HepG2 (cell line): ENCODE measurements around the gene SCAF8. TPM values are rescaled to one million over a fixed set of nuclear protein-coding genes. Genes with fewer than 3 reads are reported as not detected.
A peak's percentile ranks its signal among the peaks of the same experiment; 100 is the strongest.

Experiments used
- BORCS8-MEF2B ChIP-seq: sonication (generic); formaldehyde crosslinking; IDR thresholded peaks from 2 replicates; pipeline ENCODE4 v1.8.0; 2022; ENCODE audit warnings: mild to moderate bottlenecking, missing genetic modification reagents
- CAMTA2 ChIP-seq: sonication (generic); formaldehyde crosslinking; IDR thresholded peaks from 2 replicates; pipeline ENCODE4 v1.4.0; 2020; ENCODE audit warnings: mild to moderate bottlenecking, missing genetic modification reagents, borderline replicate concordance
- CREM ChIP-seq, 2 experiments: sonication (generic) in 1 of 2; formaldehyde crosslinking in 1 of 2; IDR thresholded peaks; 2 replicates each; pipeline versions ENCODE4 v1.4.0 to v1.6.1; 2016 to 2020; ENCODE audit warnings: antibody characterized with exemption in 1 of 2, mild to moderate bottlenecking in 1 of 2, missing genetic modification reagents in 1 of 2
- HNRNPLL ChIP-seq: fragments of 200-400 bp; formaldehyde crosslinking; IDR thresholded peaks from 2 replicates; pipeline ENCODE4 v1.6.1; 2017; ENCODE audit warnings: mild to moderate bottlenecking, low read depth, low read length; ENCODE audit not compliant: poor library complexity, severe bottlenecking
- KDM2A ChIP-seq: sonication (generic); formaldehyde crosslinking; IDR thresholded peaks from 2 replicates; pipeline ENCODE4 v1.4.0; 2020; ENCODE audit warnings: low read depth, missing genetic modification reagents, borderline replicate concordance
- NR2F1 ChIP-seq, 2 experiments: fragments of 450-650 bp in 1 of 2; formaldehyde crosslinking in 1 of 2; IDR thresholded peaks; 2 replicates each; pipeline versions ENCODE4 v1.5.0 to v1.6.1; 2016 to 2020; ENCODE audit warnings: mild to moderate bottlenecking in 1 of 2, missing compliant biosample characterization in 1 of 2, missing genetic modification reagents in 1 of 2, moderate library complexity in 1 of 2
- SNAI1 ChIP-seq: sonication (generic); formaldehyde crosslinking; IDR thresholded peaks from 2 replicates; pipeline ENCODE4 v1.5.0; 2020; ENCODE audit warnings: mild to moderate bottlenecking, missing genetic modification reagents, borderline replicate concordance
- ZEB1 ChIP-seq: IDR thresholded peaks from 2 replicates; pipeline ENCODE4 v1.6.1; 2012; ENCODE audit warnings: mild to moderate bottlenecking, low read depth, inconsistent platforms; ENCODE audit not compliant: insufficient replicate concordance
- ZNF460 ChIP-seq: sonication (generic); formaldehyde crosslinking; IDR thresholded peaks from 2 replicates; pipeline ENCODE4 v1.5.1; 2020; ENCODE audit warnings: missing genetic modification reagents, mild to moderate bottlenecking, borderline replicate concordance
- ZNF605 ChIP-seq: sonication (generic); formaldehyde crosslinking; IDR thresholded peaks from 2 replicates; pipeline ENCODE4 v1.8.0; 2022; ENCODE audit warnings: mild to moderate bottlenecking, missing genetic modification reagents
- ZNF720 ChIP-seq: sonication (generic); formaldehyde crosslinking; IDR thresholded peaks from 2 replicates; pipeline ENCODE4 v1.4.0; 2020; ENCODE audit warnings: missing genetic modification reagents
- ZNF878 ChIP-seq: sonication (generic); formaldehyde crosslinking; IDR thresholded peaks from 2 replicates; pipeline ENCODE4 v1.8.1; 2023; ENCODE audit warnings: mild to moderate bottlenecking, missing genetic modification reagents, moderate library complexity
- polyA plus RNA-seq, 8 experiments: library from polyadenylated mRNA; depleted of rRNA in 3 of 8; stranded (reverse) in 7 of 8; unstranded in 1 of 8; fragments of >200 nt; fragmentation: Illumina TruSeq in 4 of 8; extraction: Trizol in 4 of 8; gene quantifications; 2 replicates each; pipeline versions ENCODE4 v1.2.1 to v1.2.3, GENCODE V29; 2011 to 2016; ENCODE audit warnings: low read depth in 4 of 8, missing spikeins in 1 of 8, mixed read lengths in 1 of 8; ENCODE audit not compliant: insufficient read depth in 1 of 8
- total RNA-seq, 5 experiments: library from RNA; depleted of rRNA; stranded (reverse); fragments of >200 nt; fragmentation: Illumina TruSeq; extraction: Trizol; gene quantifications; 2 replicates each; pipeline ENCODE4 v1.2.3, GENCODE V29; 2016; ENCODE audit warnings: low read depth in 1 of 5
- TF ChIP-seq, protein P1 (sequence below): sonication (generic); formaldehyde crosslinking; IDR thresholded peaks from 2 replicates; pipeline ENCODE4 v1.5.0; 2020; ENCODE audit warnings: missing genetic modification reagents
- TF ChIP-seq, protein P2 (sequence below): sonication (generic); formaldehyde crosslinking; IDR thresholded peaks from 2 replicates; pipeline ENCODE4 v1.9.0; 2022; ENCODE audit warnings: low read depth, missing genetic modification reagents
- TF ChIP-seq, protein P3 (sequence below): sonication (generic); formaldehyde crosslinking; conservative IDR thresholded peaks from 2 replicates; pipeline ENCODE4 v1.8.1; 2023; ENCODE audit warnings: missing genetic modification reagents
- TF ChIP-seq, protein P4 (sequence below): sonication (generic); formaldehyde crosslinking; IDR thresholded peaks from 2 replicates; pipeline ENCODE4 v1.5.0; 2020; ENCODE audit warnings: mild to moderate bottlenecking, missing genetic modification reagents, borderline replicate concordance
- TF ChIP-seq, protein P5 (sequence below): sonication (generic); formaldehyde crosslinking; IDR thresholded peaks from 2 replicates; pipeline ENCODE4 v1.5.0; 2020; ENCODE audit warnings: mild to moderate bottlenecking, low read depth, missing genetic modification reagents, borderline replicate concordance

SCAF8 gene
- total and polyA plus RNA-seq, 2 of the 13 experiments (the other 11 are each of a cell fraction or from before 2014, with no cell fraction given), result 15.3 to 40.8 TPM

DNA sequence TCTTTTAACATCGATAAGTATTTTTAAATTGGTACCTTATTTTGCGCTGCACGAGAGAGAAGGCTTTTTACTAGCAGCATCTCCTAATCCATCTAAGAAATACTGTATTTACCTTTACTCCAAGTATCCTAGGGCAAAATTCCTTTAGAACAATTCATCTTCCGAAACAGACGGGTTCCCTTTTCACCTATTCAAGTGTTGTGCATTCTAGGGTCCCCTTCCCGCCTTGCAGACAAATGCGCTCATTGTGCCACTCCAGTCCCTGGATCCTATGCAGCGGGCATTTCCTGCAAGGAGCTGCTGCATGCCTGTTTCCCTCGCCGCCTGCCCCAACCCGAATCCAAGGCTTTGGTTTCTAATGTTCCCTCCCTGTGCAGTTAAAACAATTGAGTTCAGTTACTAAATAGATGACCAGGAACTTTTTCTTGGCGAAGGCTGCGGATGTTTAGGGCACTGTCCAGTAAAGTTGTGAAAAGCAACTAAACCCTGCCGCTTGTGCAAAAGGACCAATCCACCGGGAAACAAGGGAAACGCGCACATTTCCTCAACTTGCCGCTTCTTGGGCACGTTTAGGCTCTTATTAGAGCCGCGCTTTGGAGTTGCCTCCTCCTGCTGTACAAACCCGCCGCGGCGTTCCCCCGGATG, 556 bp upstream of the SCAF8 start (continued):
- 0 out of 2 replicates have a peak, but pooled peaks have one; percentile 28 for TF ChIP-seq BORCS8-MEF2B (CRISPR knock-in tag)
- peak; percentile 72 for TF ChIP-seq ZEB1
- TF ChIP-seq ZNF878, result peak; percentile 39; the same call in 1 of the 2 replicates
- 0 out of 2 replicates have a peak, but pooled peaks have one; percentile 70 for TF ChIP-seq SNAI1
- no peak for TF ChIP-seq ZNF720
- 0 out of 2 replicates have a peak, but pooled peaks have one; percentile 31 for TF ChIP-seq ZNF460 (CRISPR knock-in tag)
- TF ChIP-seq, protein P1, sequence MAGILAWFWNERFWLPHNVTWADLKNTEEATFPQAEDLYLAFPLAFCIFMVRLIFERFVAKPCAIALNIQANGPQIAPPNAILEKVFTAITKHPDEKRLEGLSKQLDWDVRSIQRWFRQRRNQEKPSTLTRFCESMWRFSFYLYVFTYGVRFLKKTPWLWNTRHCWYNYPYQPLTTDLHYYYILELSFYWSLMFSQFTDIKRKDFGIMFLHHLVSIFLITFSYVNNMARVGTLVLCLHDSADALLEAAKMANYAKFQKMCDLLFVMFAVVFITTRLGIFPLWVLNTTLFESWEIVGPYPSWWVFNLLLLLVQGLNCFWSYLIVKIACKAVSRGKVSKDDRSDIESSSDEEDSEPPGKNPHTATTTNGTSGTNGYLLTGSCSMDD (CRISPR knock-in tag), result no peak
- TF ChIP-seq, protein P2, sequence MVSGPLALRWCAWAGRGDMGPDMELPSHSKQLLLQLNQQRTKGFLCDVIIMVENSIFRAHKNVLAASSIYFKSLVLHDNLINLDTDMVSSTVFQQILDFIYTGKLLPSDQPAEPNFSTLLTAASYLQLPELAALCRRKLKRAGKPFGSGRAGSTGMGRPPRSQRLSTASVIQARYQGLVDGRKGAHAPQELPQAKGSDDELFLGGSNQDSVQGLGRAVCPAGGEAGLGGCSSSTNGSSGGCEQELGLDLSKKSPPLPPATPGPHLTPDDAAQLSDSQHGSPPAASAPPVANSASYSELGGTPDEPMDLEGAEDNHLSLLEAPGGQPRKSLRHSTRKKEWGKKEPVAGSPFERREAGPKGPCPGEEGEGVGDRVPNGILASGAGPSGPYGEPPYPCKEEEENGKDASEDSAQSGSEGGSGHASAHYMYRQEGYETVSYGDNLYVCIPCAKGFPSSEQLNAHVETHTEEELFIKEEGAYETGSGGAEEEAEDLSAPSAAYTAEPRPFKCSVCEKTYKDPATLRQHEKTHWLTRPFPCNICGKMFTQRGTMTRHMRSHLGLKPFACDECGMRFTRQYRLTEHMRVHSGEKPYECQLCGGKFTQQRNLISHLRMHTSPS, result peak; percentile 23; the same call in 1 of the 2 replicates
- TF ChIP-seq CREM (IDR thresholded peaks at IDR 0.05), result no peak
- TF ChIP-seq CREM (CRISPR knock-in tag; IDR thresholded peaks at IDR 0.05), result no peak
- peak; percentile 92 for TF ChIP-seq KDM2A (CRISPR knock-in tag)
- TF ChIP-seq HNRNPLL, result peak; percentile 39
- TF ChIP-seq ZNF605 (CRISPR knock-in tag), result peak; percentile 87
- no peak; the same call in 1 of the 2 replicates for TF ChIP-seq CAMTA2 (CRISPR knock-in tag)
- TF ChIP-seq, protein P3, sequence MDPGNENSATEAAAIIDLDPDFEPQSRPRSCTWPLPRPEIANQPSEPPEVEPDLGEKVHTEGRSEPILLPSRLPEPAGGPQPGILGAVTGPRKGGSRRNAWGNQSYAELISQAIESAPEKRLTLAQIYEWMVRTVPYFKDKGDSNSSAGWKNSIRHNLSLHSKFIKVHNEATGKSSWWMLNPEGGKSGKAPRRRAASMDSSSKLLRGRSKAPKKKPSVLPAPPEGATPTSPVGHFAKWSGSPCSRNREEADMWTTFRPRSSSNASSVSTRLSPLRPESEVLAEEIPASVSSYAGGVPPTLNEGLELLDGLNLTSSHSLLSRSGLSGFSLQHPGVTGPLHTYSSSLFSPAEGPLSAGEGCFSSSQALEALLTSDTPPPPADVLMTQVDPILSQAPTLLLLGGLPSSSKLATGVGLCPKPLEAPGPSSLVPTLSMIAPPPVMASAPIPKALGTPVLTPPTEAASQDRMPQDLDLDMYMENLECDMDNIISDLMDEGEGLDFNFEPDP, result no peak
- TF ChIP-seq, protein P4, sequence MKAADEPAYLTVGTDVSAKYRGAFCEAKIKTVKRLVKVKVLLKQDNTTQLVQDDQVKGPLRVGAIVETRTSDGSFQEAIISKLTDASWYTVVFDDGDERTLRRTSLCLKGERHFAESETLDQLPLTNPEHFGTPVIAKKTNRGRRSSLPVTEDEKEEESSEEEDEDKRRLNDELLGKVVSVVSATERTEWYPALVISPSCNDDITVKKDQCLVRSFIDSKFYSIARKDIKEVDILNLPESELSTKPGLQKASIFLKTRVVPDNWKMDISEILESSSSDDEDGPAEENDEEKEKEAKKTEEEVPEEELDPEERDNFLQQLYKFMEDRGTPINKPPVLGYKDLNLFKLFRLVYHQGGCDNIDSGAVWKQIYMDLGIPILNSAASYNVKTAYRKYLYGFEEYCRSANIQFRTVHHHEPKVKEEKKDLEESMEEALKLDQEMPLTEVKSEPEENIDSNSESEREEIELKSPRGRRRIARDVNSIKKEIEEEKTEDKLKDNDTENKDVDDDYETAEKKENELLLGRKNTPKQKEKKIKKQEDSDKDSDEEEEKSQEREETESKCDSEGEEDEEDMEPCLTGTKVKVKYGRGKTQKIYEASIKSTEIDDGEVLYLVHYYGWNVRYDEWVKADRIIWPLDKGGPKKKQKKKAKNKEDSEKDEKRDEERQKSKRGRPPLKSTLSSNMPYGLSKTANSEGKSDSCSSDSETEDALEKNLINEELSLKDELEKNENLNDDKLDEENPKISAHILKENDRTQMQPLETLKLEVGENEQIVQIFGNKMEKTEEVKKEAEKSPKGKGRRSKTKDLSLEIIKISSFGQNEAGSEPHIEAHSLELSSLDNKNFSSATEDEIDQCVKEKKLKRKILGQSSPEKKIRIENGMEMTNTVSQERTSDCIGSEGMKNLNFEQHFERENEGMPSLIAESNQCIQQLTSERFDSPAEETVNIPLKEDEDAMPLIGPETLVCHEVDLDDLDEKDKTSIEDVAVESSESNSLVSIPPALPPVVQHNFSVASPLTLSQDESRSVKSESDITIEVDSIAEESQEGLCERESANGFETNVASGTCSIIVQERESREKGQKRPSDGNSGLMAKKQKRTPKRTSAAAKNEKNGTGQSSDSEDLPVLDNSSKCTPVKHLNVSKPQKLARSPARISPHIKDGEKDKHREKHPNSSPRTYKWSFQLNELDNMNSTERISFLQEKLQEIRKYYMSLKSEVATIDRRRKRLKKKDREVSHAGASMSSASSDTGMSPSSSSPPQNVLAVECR (CRISPR knock-in tag), result no peak
- TF ChIP-seq, protein P5, sequence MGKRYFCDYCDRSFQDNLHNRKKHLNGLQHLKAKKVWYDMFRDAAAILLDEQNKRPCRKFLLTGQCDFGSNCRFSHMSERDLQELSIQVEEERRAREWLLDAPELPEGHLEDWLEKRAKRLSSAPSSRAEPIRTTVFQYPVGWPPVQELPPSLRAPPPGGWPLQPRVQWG, result no peak
- TF ChIP-seq NR2F1 (CRISPR knock-in tag; IDR thresholded peaks at IDR 0.05), result no peak
